H9 (cell line): ENCODE measurements around the gene CAMTA1. TPM values are rescaled to one million over a fixed set of nuclear protein-coding genes. Genes with fewer than 3 reads are reported as not detected.
A peak's percentile ranks its signal among the peaks of the same experiment; 100 is the strongest.

Experiments used
- DNase-seq: peaks from one replicate; pipeline ENCODE4 v3.0.0-alpha.2; 2017
- H2AFZ ChIP-seq: one replicate; pipeline ENCODE4 v1.6.1; 2013; ENCODE audit warnings: mild to moderate bottlenecking, low read length, control low read depth, moderate library complexity
- H2AK5ac ChIP-seq: 2 replicates; pipeline ENCODE4 v1.6.1; 2013; ENCODE audit warnings: low read length, control low read depth, mixed read lengths; ENCODE audit not compliant: insufficient read length
- H2BK120ac ChIP-seq: one replicate; pipeline ENCODE4 v1.6.1; 2013; ENCODE audit warnings: low read depth, mild to moderate bottlenecking, low read length, control low read depth, inconsistent platforms; ENCODE audit not compliant: poor library complexity, severe bottlenecking
- H2BK12ac ChIP-seq: 2 replicates; pipeline ENCODE4 v1.6.1; 2013; ENCODE audit warnings: low read length, control low read depth, mixed read lengths, low read depth; ENCODE audit not compliant: insufficient read length
- H2BK15ac ChIP-seq: 2 replicates; pipeline ENCODE4 v1.6.1; 2013; ENCODE audit warnings: low read depth, low read length, control low read depth
- H2BK20ac ChIP-seq: one replicate; pipeline ENCODE4 v1.6.1; 2013; ENCODE audit warnings: low read depth, mild to moderate bottlenecking, low read length, control low read depth, inconsistent platforms; ENCODE audit not compliant: poor library complexity, severe bottlenecking
- H2BK5ac ChIP-seq: 2 replicates; pipeline ENCODE4 v1.6.1; 2013; ENCODE audit warnings: low read length, control low read depth, mixed read lengths; ENCODE audit not compliant: insufficient read length
- H3K14ac ChIP-seq: 2 replicates; pipeline ENCODE4 v1.6.1; 2013; ENCODE audit warnings: low read length, control low read depth; ENCODE audit not compliant: insufficient read depth
- H3K18ac ChIP-seq: 2 replicates; pipeline ENCODE4 v1.6.1; 2013; ENCODE audit warnings: low read depth, mild to moderate bottlenecking, mixed read lengths, low read length, control low read depth; ENCODE audit not compliant: insufficient read length
- H3K23ac ChIP-seq: 2 replicates; pipeline ENCODE4 v1.6.1; 2013; ENCODE audit warnings: low read length, control low read depth, mixed read lengths, low read depth; ENCODE audit not compliant: insufficient read length
- H3K23me2 ChIP-seq: 2 replicates; pipeline ENCODE4 v1.6.1; 2013; ENCODE audit warnings: low read depth, mild to moderate bottlenecking, mixed read lengths, low read length, control low read depth; ENCODE audit not compliant: insufficient read length, poor library complexity, severe bottlenecking
- H3K27ac ChIP-seq: 2 replicates; pipeline ENCODE4 v1.5.1; 2013; ENCODE audit warnings: low read length, control low read depth, mixed read lengths, low read depth; ENCODE audit not compliant: insufficient read length
- H3K27me3 ChIP-seq: 2 replicates; pipeline ENCODE4 v1.6.1; 2013; ENCODE audit warnings: low read length, control low read depth, inconsistent platforms; ENCODE audit not compliant: insufficient read depth
- H3K4ac ChIP-seq: 2 replicates; pipeline ENCODE4 v1.6.1; 2013; ENCODE audit warnings: low read depth, mild to moderate bottlenecking, control low read depth, inconsistent platforms, low read length, moderate library complexity
- H3K4me1 ChIP-seq: 2 replicates; pipeline ENCODE4 v1.6.1; 2013; ENCODE audit warnings: low read length, control low read depth, inconsistent platforms; ENCODE audit not compliant: insufficient read depth
- H3K4me2 ChIP-seq: 2 replicates; pipeline ENCODE4 v1.6.1; 2013; ENCODE audit warnings: low read length, control low read depth, mixed read lengths; ENCODE audit not compliant: insufficient read length, insufficient read depth
- H3K56ac ChIP-seq: 2 replicates; pipeline ENCODE4 v1.6.1; 2013; ENCODE audit warnings: low read depth, mild to moderate bottlenecking, mixed read lengths, low read length, control low read depth; ENCODE audit not compliant: insufficient read length
- H3K79me1 ChIP-seq: 2 replicates; pipeline ENCODE4 v1.6.1; 2013; ENCODE audit warnings: low read depth, mild to moderate bottlenecking, moderate library complexity, low read length, control low read depth, inconsistent platforms; ENCODE audit not compliant: insufficient read depth, poor library complexity, severe bottlenecking
- H3K79me2 ChIP-seq: 2 replicates; pipeline ENCODE4 v1.6.1; 2013; ENCODE audit warnings: low read length, control low read depth, inconsistent platforms; ENCODE audit not compliant: insufficient read depth
- H3K9ac ChIP-seq: 2 replicates; pipeline ENCODE4 v1.6.1; 2013; ENCODE audit warnings: low read length, control low read depth, mixed read lengths; ENCODE audit not compliant: insufficient read length; ENCODE audit errors: extremely low read depth
- H3K9me3 ChIP-seq: one replicate; pipeline ENCODE4 v1.6.1; 2013; ENCODE audit warnings: low read depth, low read length, inconsistent platforms; ENCODE audit not compliant: control insufficient read depth
- H3T11ph ChIP-seq: one replicate; pipeline ENCODE4 v1.6.1; 2013; ENCODE audit warnings: mild to moderate bottlenecking, low read length, control low read depth, inconsistent platforms
- H4K20me1 ChIP-seq: one replicate; pipeline ENCODE4 v1.6.1; 2013; ENCODE audit not compliant: control insufficient read depth, insufficient read length, insufficient read depth
- H4K5ac ChIP-seq: 2 replicates; pipeline ENCODE4 v1.6.1; 2013; ENCODE audit warnings: low read depth, mild to moderate bottlenecking, mixed read lengths, low read length, control low read depth; ENCODE audit not compliant: insufficient read length
- H4K8ac ChIP-seq: replicated peaks from 2 replicates; pipeline ENCODE4 v1.6.1; 2013; ENCODE audit warnings: low read length, control low read depth, mixed read lengths, low read depth; ENCODE audit not compliant: insufficient read length
- H4K91ac ChIP-seq: 2 replicates; pipeline ENCODE4 v1.6.1; 2013; ENCODE audit warnings: low read depth, mild to moderate bottlenecking, moderate library complexity, mixed read lengths, low read length, control low read depth; ENCODE audit not compliant: insufficient read length
- H3K27ac Mint-ChIP-seq, 3 experiments: 2 replicates in 2 of 3; 3 replicates in 1 of 3; pipeline ENCODE4 v1.8.0; 2020 to 2021; ENCODE audit warnings: mixed read lengths in 3 of 3, mild to moderate bottlenecking in 1 of 3, moderate library complexity in 1 of 3
- H3K27me3 Mint-ChIP-seq: 2 replicates; pipeline ENCODE4 v1.8.0; 2021; ENCODE audit warnings: low read depth, mild to moderate bottlenecking, moderate library complexity, mixed read lengths
- H3K36me3 Mint-ChIP-seq, 3 experiments: 2 replicates in 2 of 3; 3 replicates in 1 of 3; pipeline ENCODE4 v1.8.0; 2020 to 2021; ENCODE audit warnings: low read depth in 3 of 3, mixed read lengths in 3 of 3; ENCODE audit not compliant: insufficient read depth in 1 of 3
- H3K4me1 Mint-ChIP-seq, 2 experiments: 2 replicates each; pipeline ENCODE4 v1.8.0; 2020; ENCODE audit warnings: mixed read lengths in 2 of 2
- H3K4me3 Mint-ChIP-seq, 2 experiments: 2 replicates in 1 of 2; 3 replicates in 1 of 2; pipeline ENCODE4 v1.8.0; 2020 to 2021; ENCODE audit warnings: mild to moderate bottlenecking in 2 of 2, mixed read lengths in 2 of 2, moderate library complexity in 1 of 2
- H3K9me3 Mint-ChIP-seq, 2 experiments: 2 replicates in 1 of 2; 3 replicates in 1 of 2; pipeline ENCODE4 v1.8.0; 2020; ENCODE audit warnings: mild to moderate bottlenecking in 2 of 2, mixed read lengths in 2 of 2, moderate library complexity in 1 of 2
- CTCF ChIP-seq: fragments of 200-600 bp; sonication (generic); conservative IDR thresholded peaks from 3 replicates; pipeline ENCODE4 v1.8.0; 2021; ENCODE audit warnings: antibody characterized with exemption, mild to moderate bottlenecking
- WGBS: extraction: QIAGEN DNeasy Blood & Tissue Kit; methylation state at CpG from one replicate; pipeline ENCODE4 v1.1.7; 2013; ENCODE audit warnings: missing lambda C conversion rate, low lambda C conversion rate, mixed read lengths; ENCODE audit not compliant: insufficient read length; ENCODE audit errors: extremely low coverage; 5-methylcytosine and 5-hydroxymethylcytosine counted together
- total RNA-seq: library from RNA; stranded (reverse); gene quantifications from 2 replicates; pipeline ENCODE4 v1.2.1, GENCODE V29; 2021

Gene CAMTA1
- total RNA-seq, 1 experiment from 2014 or later = 115 TPM

GRCh38 chr1:7393136-7393535, 607.9 kb downstream of the CAMTA1 start:
- Histone ChIP-seq H3T11ph (no peak overlapping the region), H2BK12ac (no peak overlapping the region), H4K91ac (no peak overlapping the region), H3K4me1 (no peaks in the 10 kb centered on the region), H3K27ac (no peak overlapping the region), H3K23ac (no peak overlapping the region), H3K14ac (no peak overlapping the region), H4K5ac (no peak overlapping the region), H2AK5ac (no peak overlapping the region), H3K9me3 (no peaks in the 10 kb centered on the region), H2BK15ac (no peak overlapping the region), H3K79me1 (no peaks in the 10 kb centered on the region), H3K4ac (no peak overlapping the region), H2AFZ (no peak overlapping the region), H4K20me1 (no peaks in the 10 kb centered on the region), H3K27me3 (no peaks in the 10 kb centered on the region), H4K8ac (no peak overlapping the region), H2BK120ac (no peak overlapping the region), H3K9ac (no peak overlapping the region), H3K56ac (no peak overlapping the region), H2BK5ac (no peak overlapping the region), H3K18ac (no peak overlapping the region), H2BK20ac (no peak overlapping the region), H3K79me2 (no peaks in the 10 kb centered on the region), H3K23me2 (no peaks in the 10 kb centered on the region), H3K4me2 (no peak overlapping the region)
- H3K27me3 Mint-ChIP-seq = no peaks in the 10 kb centered on the region
- TF ChIP-seq CTCF = no peak
- no CpG with 5 or more reads among the region's 1 CpG for WGBS
- peak; percentile 7 for DNase-seq
- H3K4me1 Mint-ChIP-seq = peaks cover 6 to 19% of the 10 kb centered on the region in 2 experiments
- H3K36me3 Mint-ChIP-seq = peaks cover 4 to 17% (median 11%) of the 10 kb centered on the region in 3 experiments
- no peak overlapping the region for H3K4me3 Mint-ChIP-seq
- H3K27ac Mint-ChIP-seq = no peak overlapping the region
- H3K9me3 Mint-ChIP-seq = peaks cover 18 to 27% of the 10 kb centered on the region in 2 experiments
